Fibroblast of the aortic adventitia (primary cell): ENCODE data around the gene PPP3CB. TPM values are rescaled to one million over a fixed set of nuclear protein-coding genes. Genes with fewer than 3 reads are reported as not detected.

Experiments used
- DNase-seq: peaks from one replicate; pipeline ENCODE4 v3.0.0-alpha.2; 2010; ENCODE audit warnings: low read depth
- H3K4me3 ChIP-seq: 2 replicates; pipeline ENCODE4 v1.5.1; 2011; ENCODE audit warnings: low read depth, mild to moderate bottlenecking, control low read depth, low read length, moderate library complexity
- CTCF ChIP-seq: IDR thresholded peaks from 2 replicates; pipeline ENCODE4 v1.5.1; 2011; ENCODE audit warnings: mild to moderate bottlenecking, low read length, control low read depth, inconsistent platforms; ENCODE audit not compliant: insufficient read depth
- total RNA-seq: library from RNA; depleted of rRNA; stranded (reverse); fragments of >200 nt; gene quantifications from 2 replicates; pipeline ENCODE4 v1.2.3, GENCODE V29; 2012; ENCODE audit warnings: low replicate concordance

Gene PPP3CB
- total RNA-seq, 1 donor, result 45.5 TPM

- no peak for TF ChIP-seq CTCF
- no peak for DNase-seq
- H3K4me3 ChIP-seq, result no peak overlapping the region
Observed at GRCh38 chr10:73448384-73448783, 47.4 kb downstream of the PPP3CB start.

DNA sequence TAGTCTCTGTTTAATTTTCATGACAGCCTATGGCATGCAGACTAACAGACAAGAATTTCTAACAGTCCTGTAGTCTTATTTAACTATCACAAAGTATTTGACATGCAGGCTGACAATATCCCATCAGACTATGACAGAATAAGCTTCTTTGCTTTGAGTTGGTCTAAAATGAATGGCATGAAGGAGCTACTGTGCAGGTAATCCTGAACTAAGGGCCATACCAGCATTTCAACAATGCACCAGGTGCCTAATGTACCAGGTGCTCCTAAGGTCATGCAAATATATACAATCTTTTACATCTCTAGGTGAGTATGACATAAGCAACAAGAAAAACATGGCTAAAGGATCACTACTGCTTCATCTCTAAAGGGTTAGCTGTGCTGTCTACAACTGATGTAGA, 48.9 kb downstream of the PPP3CB start:
- H3K4me3 ChIP-seq, result no peak overlapping the region
- TF ChIP-seq CTCF, result no peak

GRCh38 chr10:73444457-73444856, 51.4 kb downstream of the PPP3CB start:
- H3K4me3 ChIP-seq, result no peak overlapping the region
- TF ChIP-seq CTCF, result no peak
- no peak for DNase-seq

More for the DNA sequence above, 48.9 kb downstream of the PPP3CB start:
- DNase-seq, result no peak

DNA sequence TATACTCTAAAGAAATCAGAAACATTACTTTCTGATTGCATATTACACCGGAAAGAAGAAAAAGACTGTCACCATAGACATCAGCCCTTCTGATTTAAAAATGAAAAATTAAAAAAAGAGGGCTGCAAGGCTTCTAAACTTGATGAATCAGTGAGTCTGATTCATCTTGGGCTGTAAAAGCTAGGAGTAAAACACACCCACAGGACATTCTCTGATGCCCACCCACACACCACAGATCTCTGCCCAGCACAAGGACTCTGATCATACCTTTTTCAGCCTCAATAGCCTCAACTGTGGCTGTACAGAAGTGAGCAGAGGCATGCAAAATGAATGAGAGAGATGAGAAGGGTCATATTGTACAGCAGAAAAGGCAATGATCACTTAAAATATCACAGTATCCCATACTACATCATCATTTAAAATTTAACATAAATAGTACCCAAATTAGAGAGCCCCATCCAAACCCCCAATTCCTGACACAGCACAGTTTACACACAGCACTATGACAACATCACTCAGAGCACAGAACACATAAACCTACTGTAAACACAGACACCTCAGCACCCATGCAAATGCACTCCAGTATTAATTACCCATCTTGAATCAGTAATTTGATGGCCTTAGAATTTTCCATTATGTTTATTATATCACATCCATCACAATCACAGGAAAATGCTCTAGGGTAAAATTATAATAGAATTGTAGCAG, 56.1 kb downstream of the PPP3CB start:
- no peak for TF ChIP-seq CTCF
- peak; percentile 51 for DNase-seq
- no peak overlapping the region for H3K4me3 ChIP-seq

- peak; percentile 48 for DNase-seq
- no peak overlapping the region for H3K4me3 ChIP-seq
- no peak for TF ChIP-seq CTCF
Observed at GRCh38 chr10:73439055-73439454, 56.8 kb downstream of the PPP3CB start.

GRCh38 chr10:73433538-73433867, 62.3 kb downstream of the PPP3CB start, which contains the start of gene MSS51:
TSS of gene MSS51 (minus strand) at chr10:73433561. CDS start at chr10:73428284, 5,277 bp downstream.
- no peak for TF ChIP-seq CTCF
- no peak for DNase-seq
- H3K4me3 ChIP-seq, result no peak within 1 kb of the TSS
